ENCODE measurements around the gene TNS3. TPM values are rescaled to one million over a fixed set of nuclear protein-coding genes. Genes with fewer than 3 reads are reported as not detected.

Gene TNS3
- total and polyA plus RNA-seq, 10 of the 15 experiments (the other 5 are each of a cell fraction or from before 2014, with no cell fraction given) = 0.27 to 2.7 (median 0.79) TPM

GRCh38 chr7:47267346-47267745 lies 314.6 kb downstream of the TNS3 start:
- ChIA-PET SMC1A (ENCODE audit: uncharacterized antibody, unreplicated experiment) (interaction anchor here (0.9 to 1.7 kb wide), 6 partner anchors 20 to 553 kb away, joined by 3 to 30 read pairs (median 4); no protein-coding TSS in a partner anchor), POLR2A (no interaction called here), RAD21 (ENCODE audit: unreplicated experiment) (interaction anchor here (1.3 to 2.6 kb wide), 7 partner anchors 9 to 701 kb away, joined by 3 to 30 read pairs (median 4); no protein-coding TSS in a partner anchor), CTCF (interaction anchor here (0.6 to 3.6 kb wide), 15 partner anchors 8 to 677 kb away, joined by 3 to 51 read pairs (median 6); no protein-coding TSS in a partner anchor)
- no peaks in the 10 kb centered on the region for H3K79me2 ChIP-seq (ENCODE audit: control insufficient read depth, insufficient read depth, low read length)
- intact Hi-C loops (cut with micrococcal nuclease; ENCODE audit: unreplicated experiment) (loop anchor here (10.0 kb wide), 1 partner anchor 167 kb away; no protein-coding TSS in a partner anchor), in situ Hi-C loops (cut with MboI) (no loop called here)
- H3K4me2 ChIP-seq (ENCODE audit: control insufficient read depth, insufficient read depth) = no peak overlapping the region
- no peaks in the 10 kb centered on the region for H3K4me1 ChIP-seq (ENCODE audit: control insufficient read depth, insufficient read depth, low read length)
- BruUV-seq (replicated peaks) = no TSS peak
- H3K27ac ChIP-seq (ENCODE audit: control insufficient read depth, insufficient read depth) = no peak overlapping the region
- ATAC-seq (no peak), DNase-seq (ENCODE audit: low read depth, low spot score) (no peak), FAIRE-seq (no peak)
- H3K9me3 ChIP-seq (replicated peaks; ENCODE audit: control insufficient read depth, insufficient read depth, low read length) = no peaks in the 10 kb centered on the region; the same call in 2 of the 3 replicates
- H3K27me3 ChIP-seq (replicated peaks in 1 of 2; ENCODE audit: control insufficient read depth in 2 of 2, insufficient read depth in 2 of 2, low read length in 1 of 2) = no peaks in the 10 kb centered on the region
- H3K4me3 ChIP-seq = no peak overlapping the region
- no peak for TF ChIP-seq SKIL (IDR thresholded peaks at IDR 0.05; ENCODE audit: low read depth, poor library complexity, severe bottlenecking)
- TF ChIP-seq MLLT1 (IDR thresholded peaks at IDR 0.05) = no peak
- TF ChIP-seq MYC (IDR thresholded peaks at IDR 0.05; ENCODE audit: insufficient read depth, insufficient read length, insufficient replicate concordance, low read length, severe bottlenecking) = peak; percentile 27
- TF ChIP-seq CUX1 (IDR thresholded peaks at IDR 0.05; ENCODE audit: insufficient replicate concordance, low read depth, low read length) = no peak
- TF ChIP-seq NFYB (IDR thresholded peaks at IDR 0.05; ENCODE audit: insufficient read depth, low read depth, low read length) = no peak
- TF ChIP-seq E2F4 (IDR thresholded peaks at IDR 0.05; ENCODE audit: low read depth, low read length) = no peak
- no peak for TF ChIP-seq ZBTB33 (IDR thresholded peaks at IDR 0.05)
- no peaks in the 10 kb centered on the region for H4K20me1 ChIP-seq (ENCODE audit: control insufficient read depth, insufficient read depth)
- H3K9ac ChIP-seq (ENCODE audit: control insufficient read depth, insufficient read depth, low read length) = no peak overlapping the region
- 56% methylated on average over 7 of the region's 7 CpGs for WGBS (ENCODE audit: insufficient coverage, insufficient replicate concordance, low lambda C conversion rate, missing lambda C conversion rate)
- H3K36me3 ChIP-seq (ENCODE audit: control insufficient read depth in 2 of 2, insufficient read depth in 2 of 2, low read length in 1 of 2) = no peaks in the 10 kb centered on the region
- H2AFZ ChIP-seq (ENCODE audit: control insufficient read depth, low read depth, low read length) = no peak overlapping the region

Data from GM12878 (cell line).